Heart left ventricle (tissue), 13 donors: ENCODE measurements around the gene PRDM16.

Source experiments
- CTCF ChIP-seq, 12 donors: fragments of 200-600 bp; sonication (generic) in 4 of 12; IDR thresholded peaks; one replicate each; pipeline versions ENCODE4 v1.5.0 to v1.8.0; 2018 to 2022; ENCODE audit warnings: antibody characterized with exemption in 12 of 12, mild to moderate bottlenecking in 5 of 12
- POLR2A ChIP-seq, 2 donors: fragments of 450-650 bp; IDR thresholded peaks; one replicate each; pipeline ENCODE4 v1.6.1; 2017; ENCODE audit warnings: antibody characterized with exemption in 2 of 2, mild to moderate bottlenecking in 2 of 2, moderate library complexity in 2 of 2
- donor health status: ischemic (EF 13 %, LVEDD 7.1; RV severe dilation, severe dysfunction).
- donor health status: DM: no; HTN: yes; CAD: no.
- donor health status: DM: no; HTN: no; CAD: no.
- donor health status: ischemic (EF 25% LVEDD 6.9; RV normal size, moderate dysfunction).
- donor health status: ischemic (EF 25% LVEDD 5.7; RV mildly dilated, moderate dysfunction).
- donor health status: ischemic (EF 35%, LVEDD 5.7; RV mildly dilated, moderate dysfunction).
- donor health status: nonischemic (EF 11% LVEDD 7.7; RV severe dilation, severe dysfunction).
- donor health status: DM: yes; HTN: yes; CAD: no.
- donor health status: PGD.
- donor health status: ischemic (EF 29% LVEDD 5.4; RV normal size, mild dysfunction).
- donor health status: nonischemic (EF 23%, LVEDD 6.1; RV moderate dilation, normal function).

GRCh38 chr1:3439346-3440299, 370.6 kb downstream of the PRDM16 start:
- TF ChIP-seq CTCF (IDR thresholded peaks at IDR 0.05) = no peak
- TF ChIP-seq POLR2A (IDR thresholded peaks at IDR 0.05) = no peak
